Measurements from ENCODE around the gene SOBP.

Gene SOBP

GRCh38 chr6:107684996-107685395, 195.1 kb downstream of the SOBP start:
- no peak for DNase-seq (ENCODE audit: low read depth in 2 of 2)

GRCh38 chr6:107689190-107689589, 199.3 kb downstream of the SOBP start:
- DNase-seq (ENCODE audit: low read depth in 2 of 2): no peak

GRCh38 chr6:107689951-107690642, 200.2 kb downstream of the SOBP start:
- DNase-seq (ENCODE audit: low read depth in 2 of 2): no peak

GRCh38 chr6:107690643-107691061, 200.7 kb downstream of the SOBP start:
- DNase-seq (ENCODE audit: low read depth in 2 of 2): no peak

- no peak for DNase-seq (ENCODE audit: low read depth in 2 of 2)
Measured at GRCh38 chr6:107691062-107691751, 201.3 kb downstream of the SOBP start.

GRCh38 chr6:107692351-107692750, 202.4 kb downstream of the SOBP start:
- DNase-seq (ENCODE audit: low read depth in 2 of 2): no peak

GRCh38 chr6:107695061-107695720, 205.3 kb downstream of the SOBP start:
- no peak for DNase-seq (ENCODE audit: low read depth in 2 of 2)

GRCh38 chr6:107697682-107698081, 207.8 kb downstream of the SOBP start:
- no peak for DNase-seq (ENCODE audit: low read depth in 2 of 2)

- DNase-seq (ENCODE audit: low read depth in 2 of 2): no peak
Measured at GRCh38 chr6:107698146-107698545, 208.2 kb downstream of the SOBP start.

- DNase-seq (ENCODE audit: low read depth in 2 of 2): no peak
Measured at GRCh38 chr6:107699254-107699653, 209.3 kb downstream of the SOBP start.

- DNase-seq (ENCODE audit: low read depth in 2 of 2): no peak
Measured at GRCh38 chr6:107699697-107700325, 209.9 kb downstream of the SOBP start.

- no peak for DNase-seq (ENCODE audit: low read depth in 2 of 2)
Measured at GRCh38 chr6:107703606-107704005, 213.7 kb downstream of the SOBP start.

- DNase-seq (ENCODE audit: low read depth in 2 of 2): no peak
Measured at GRCh38 chr6:107704347-107705013, 214.6 kb downstream of the SOBP start.

GRCh38 chr6:107706516-107707115, 216.7 kb downstream of the SOBP start:
- no peak for DNase-seq (ENCODE audit: low read depth in 2 of 2)

- DNase-seq (ENCODE audit: low read depth in 2 of 2): no peak
Measured at GRCh38 chr6:107707346-107708275, 217.7 kb downstream of the SOBP start.

GRCh38 chr6:107708435-107708834, 218.5 kb downstream of the SOBP start:
- DNase-seq (ENCODE audit: low read depth in 2 of 2): no peak

- no peak for DNase-seq (ENCODE audit: low read depth in 2 of 2)
Measured at GRCh38 chr6:107709341-107709740, 219.4 kb downstream of the SOBP start.

All from stimulated activated CD8-positive, alpha-beta memory T cell treated with anti-CD3 and anti-CD28 coated beads, Interleukin-2, amount 100 ng/mL, for 48 hours (primary cell).